Ishikawa (cell line): ENCODE measurements around the gene RBMS1.

Source experiments
- CEBPB ChIP-seq: IDR thresholded peaks from 2 replicates; pipeline ENCODE4 v1.6.1; 2012
- CREB1 ChIP-seq: IDR thresholded peaks from 2 replicates; pipeline ENCODE4 v1.6.1; 2012; ENCODE audit warnings: low read depth
- EGR1 ChIP-seq: IDR thresholded peaks from 2 replicates; pipeline ENCODE4 v1.6.1; 2012
- EP300 ChIP-seq: IDR thresholded peaks from 2 replicates; pipeline ENCODE4 v1.6.1; 2012; ENCODE audit warnings: borderline replicate concordance
- FOXM1 ChIP-seq: IDR thresholded peaks from 2 replicates; pipeline ENCODE4 v1.6.1; 2012; ENCODE audit warnings: low read depth, borderline replicate concordance
- NFIC ChIP-seq: IDR thresholded peaks from 2 replicates; pipeline ENCODE4 v1.6.1; 2012
- RAD21 ChIP-seq: IDR thresholded peaks from 2 replicates; pipeline ENCODE4 v1.6.1; 2012; ENCODE audit warnings: low read depth
- TAF1 ChIP-seq: IDR thresholded peaks from 2 replicates; pipeline ENCODE4 v1.6.1; 2012; ENCODE audit warnings: low read depth, mild to moderate bottlenecking
- TCF12 ChIP-seq: IDR thresholded peaks from 2 replicates; pipeline ENCODE4 v1.6.1; 2012; ENCODE audit warnings: low read depth
- TEAD4 ChIP-seq: IDR thresholded peaks from 2 replicates; pipeline ENCODE4 v1.6.1; 2012
- YY1 ChIP-seq: IDR thresholded peaks from 2 replicates; pipeline ENCODE4 v1.6.1; 2012; ENCODE audit warnings: low read depth
- ZBTB7A ChIP-seq: IDR thresholded peaks from 2 replicates; pipeline ENCODE4 v1.6.1; 2012; ENCODE audit warnings: low read depth
- TF ChIP-seq, protein P1 (sequence below): IDR thresholded peaks from 2 replicates; pipeline ENCODE4 v1.6.1; 2012; ENCODE audit warnings: low read depth, mild to moderate bottlenecking
- TF ChIP-seq, protein P2 (sequence below): IDR thresholded peaks from 2 replicates; pipeline ENCODE4 v1.6.1; 2012
- TF ChIP-seq, protein P3 (sequence below): IDR thresholded peaks from 2 replicates; pipeline ENCODE4 v1.6.1; 2012

The RBMS1 gene, protein sequence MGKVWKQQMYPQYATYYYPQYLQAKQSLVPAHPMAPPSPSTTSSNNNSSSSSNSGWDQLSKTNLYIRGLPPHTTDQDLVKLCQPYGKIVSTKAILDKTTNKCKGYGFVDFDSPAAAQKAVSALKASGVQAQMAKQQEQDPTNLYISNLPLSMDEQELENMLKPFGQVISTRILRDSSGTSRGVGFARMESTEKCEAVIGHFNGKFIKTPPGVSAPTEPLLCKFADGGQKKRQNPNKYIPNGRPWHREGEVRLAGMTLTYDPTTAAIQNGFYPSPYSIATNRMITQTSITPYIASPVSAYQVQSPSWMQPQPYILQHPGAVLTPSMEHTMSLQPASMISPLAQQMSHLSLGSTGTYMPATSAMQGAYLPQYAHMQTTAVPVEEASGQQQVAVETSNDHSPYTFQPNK

DNA sequence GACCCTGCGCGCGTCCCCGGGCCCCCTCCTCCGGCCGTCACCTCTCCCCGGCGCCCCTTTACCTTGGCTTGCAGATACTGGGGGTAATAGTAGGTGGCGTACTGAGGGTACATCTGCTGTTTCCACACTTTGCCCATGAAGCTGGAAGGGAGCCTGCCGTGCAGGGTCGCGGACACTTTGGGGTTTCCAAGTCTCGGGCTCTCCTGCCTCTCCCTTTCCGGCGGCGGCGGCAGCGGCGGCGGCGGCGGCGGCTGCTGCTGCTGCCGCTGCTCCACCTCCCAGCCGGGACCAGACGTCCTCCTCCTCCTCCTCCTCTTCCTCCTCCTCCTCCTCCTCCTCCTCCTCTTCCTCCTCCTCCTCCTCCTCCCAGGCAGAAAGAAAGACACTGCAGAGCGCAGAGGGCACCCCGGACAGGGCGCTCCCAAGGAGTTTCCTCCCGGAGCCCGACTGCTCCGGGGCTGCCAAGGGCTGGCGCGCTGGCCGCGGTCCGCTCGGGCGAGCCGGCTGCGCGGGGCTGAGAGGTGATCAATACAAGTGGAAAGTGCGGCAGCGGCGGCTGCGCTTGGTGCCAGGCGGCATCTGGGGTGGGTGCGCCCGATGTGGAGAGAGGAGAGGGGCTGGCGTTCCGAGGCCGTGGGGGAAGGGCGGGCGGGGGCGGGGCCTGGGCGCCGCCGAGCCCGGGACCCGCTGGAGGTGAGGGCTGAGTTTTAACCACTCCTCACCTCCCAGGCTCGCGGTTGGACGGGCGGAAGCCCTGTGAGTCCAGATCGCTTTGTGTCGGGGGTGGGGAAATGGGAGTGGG, at the start of gene RBMS1:
RBMS1 (minus strand) TSS at position 581 of the 802 bp plus-strand sequence; CDS start at position 137, 444 bp downstream.
- TF ChIP-seq RAD21, result no peak
- no peak for TF ChIP-seq EGR1
- no peak for TF ChIP-seq FOXM1
- TF ChIP-seq TCF12, result no peak
- TF ChIP-seq, protein P1, sequence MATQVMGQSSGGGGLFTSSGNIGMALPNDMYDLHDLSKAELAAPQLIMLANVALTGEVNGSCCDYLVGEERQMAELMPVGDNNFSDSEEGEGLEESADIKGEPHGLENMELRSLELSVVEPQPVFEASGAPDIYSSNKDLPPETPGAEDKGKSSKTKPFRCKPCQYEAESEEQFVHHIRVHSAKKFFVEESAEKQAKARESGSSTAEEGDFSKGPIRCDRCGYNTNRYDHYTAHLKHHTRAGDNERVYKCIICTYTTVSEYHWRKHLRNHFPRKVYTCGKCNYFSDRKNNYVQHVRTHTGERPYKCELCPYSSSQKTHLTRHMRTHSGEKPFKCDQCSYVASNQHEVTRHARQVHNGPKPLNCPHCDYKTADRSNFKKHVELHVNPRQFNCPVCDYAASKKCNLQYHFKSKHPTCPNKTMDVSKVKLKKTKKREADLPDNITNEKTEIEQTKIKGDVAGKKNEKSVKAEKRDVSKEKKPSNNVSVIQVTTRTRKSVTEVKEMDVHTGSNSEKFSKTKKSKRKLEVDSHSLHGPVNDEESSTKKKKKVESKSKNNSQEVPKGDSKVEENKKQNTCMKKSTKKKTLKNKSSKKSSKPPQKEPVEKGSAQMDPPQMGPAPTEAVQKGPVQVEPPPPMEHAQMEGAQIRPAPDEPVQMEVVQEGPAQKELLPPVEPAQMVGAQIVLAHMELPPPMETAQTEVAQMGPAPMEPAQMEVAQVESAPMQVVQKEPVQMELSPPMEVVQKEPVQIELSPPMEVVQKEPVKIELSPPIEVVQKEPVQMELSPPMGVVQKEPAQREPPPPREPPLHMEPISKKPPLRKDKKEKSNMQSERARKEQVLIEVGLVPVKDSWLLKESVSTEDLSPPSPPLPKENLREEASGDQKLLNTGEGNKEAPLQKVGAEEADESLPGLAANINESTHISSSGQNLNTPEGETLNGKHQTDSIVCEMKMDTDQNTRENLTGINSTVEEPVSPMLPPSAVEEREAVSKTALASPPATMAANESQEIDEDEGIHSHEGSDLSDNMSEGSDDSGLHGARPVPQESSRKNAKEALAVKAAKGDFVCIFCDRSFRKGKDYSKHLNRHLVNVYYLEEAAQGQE, result no peak
- TF ChIP-seq YY1, result no peak
- no peak for TF ChIP-seq CEBPB
- TF ChIP-seq, protein P2, sequence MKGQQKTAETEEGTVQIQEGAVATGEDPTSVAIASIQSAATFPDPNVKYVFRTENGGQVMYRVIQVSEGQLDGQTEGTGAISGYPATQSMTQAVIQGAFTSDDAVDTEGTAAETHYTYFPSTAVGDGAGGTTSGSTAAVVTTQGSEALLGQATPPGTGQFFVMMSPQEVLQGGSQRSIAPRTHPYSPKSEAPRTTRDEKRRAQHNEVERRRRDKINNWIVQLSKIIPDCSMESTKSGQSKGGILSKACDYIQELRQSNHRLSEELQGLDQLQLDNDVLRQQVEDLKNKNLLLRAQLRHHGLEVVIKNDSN, result no peak
- TF ChIP-seq EP300, result no peak
- TF ChIP-seq TEAD4, result no peak; the same call in 1 of the 2 replicates
- no peak for TF ChIP-seq NFIC
- no peak for TF ChIP-seq CREB1
- TF ChIP-seq ZBTB7A, result no peak
- no peak; the same call in 1 of the 2 replicates for TF ChIP-seq TAF1
- TF ChIP-seq, protein P3, sequence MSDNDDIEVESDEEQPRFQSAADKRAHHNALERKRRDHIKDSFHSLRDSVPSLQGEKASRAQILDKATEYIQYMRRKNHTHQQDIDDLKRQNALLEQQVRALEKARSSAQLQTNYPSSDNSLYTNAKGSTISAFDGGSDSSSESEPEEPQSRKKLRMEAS, result no peak

DNA sequence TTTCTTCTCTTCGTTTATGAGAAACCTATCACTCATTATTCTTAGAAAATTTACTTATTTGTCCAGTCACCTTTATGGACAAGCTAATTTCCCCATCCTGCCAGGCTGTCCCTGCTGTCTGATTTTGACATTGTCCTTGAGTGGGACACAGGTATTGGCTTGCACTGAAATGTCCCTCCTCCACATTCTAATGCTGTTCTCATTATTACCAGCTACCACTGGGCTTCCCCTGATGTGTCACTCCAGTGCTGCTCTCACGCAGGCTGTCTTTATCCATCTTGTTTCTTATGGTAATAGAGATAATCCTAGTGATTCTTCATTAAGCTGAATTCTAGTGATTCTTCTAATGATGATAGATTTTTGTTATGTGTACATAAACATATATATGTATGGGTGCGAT, 48.1 kb upstream of the RBMS1 start:
- TF ChIP-seq, protein P3, result no peak
- TF ChIP-seq TCF12 (no peak), FOXM1 (no peak), TAF1 (no peak), TEAD4 (no peak), EGR1 (no peak), NFIC (no peak), CREB1 (no peak), CEBPB (no peak), RAD21 (no peak), EP300 (no peak), ZBTB7A (no peak), YY1 (no peak)
- TF ChIP-seq, protein P1, result no peak
- TF ChIP-seq, protein P2, result no peak

DNA sequence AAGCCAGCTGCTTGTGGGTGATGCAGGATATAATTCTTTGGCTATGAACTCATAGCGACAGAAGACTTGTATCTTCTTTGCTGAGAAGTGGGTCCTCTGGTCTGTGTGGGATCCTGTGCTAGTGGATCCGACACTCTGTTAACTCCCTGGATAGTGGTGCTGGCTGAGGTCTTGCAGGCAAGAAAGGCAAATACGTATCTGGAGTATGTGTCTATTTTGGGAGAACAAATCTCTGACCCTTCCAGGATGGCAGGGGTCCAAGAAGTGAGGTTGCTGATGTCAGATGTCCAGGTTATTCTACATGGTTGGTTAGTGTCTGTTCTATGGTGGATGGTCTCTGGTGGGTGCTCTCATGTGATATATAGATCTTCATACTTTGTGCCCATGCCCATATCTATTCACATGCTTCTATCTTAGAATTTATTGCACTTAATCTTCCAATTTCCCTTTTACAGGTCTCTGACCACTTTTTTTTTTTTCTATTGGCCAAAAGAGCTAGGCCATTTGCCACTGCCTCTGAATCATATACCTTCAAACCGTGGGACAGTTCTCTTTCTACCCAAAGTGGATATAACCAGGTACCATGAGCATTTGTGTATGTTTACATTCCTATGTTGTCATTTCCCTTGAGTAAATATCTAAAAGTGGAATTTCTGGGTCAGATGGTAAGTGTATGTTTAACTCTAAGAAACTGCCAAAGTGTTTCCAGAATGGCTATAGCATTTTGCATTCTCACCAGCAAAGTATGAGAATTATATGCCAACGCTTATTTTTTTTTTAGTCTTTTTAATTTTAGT, 45.1 kb upstream of the RBMS1 start:
- TF ChIP-seq FOXM1, result no peak

DNA sequence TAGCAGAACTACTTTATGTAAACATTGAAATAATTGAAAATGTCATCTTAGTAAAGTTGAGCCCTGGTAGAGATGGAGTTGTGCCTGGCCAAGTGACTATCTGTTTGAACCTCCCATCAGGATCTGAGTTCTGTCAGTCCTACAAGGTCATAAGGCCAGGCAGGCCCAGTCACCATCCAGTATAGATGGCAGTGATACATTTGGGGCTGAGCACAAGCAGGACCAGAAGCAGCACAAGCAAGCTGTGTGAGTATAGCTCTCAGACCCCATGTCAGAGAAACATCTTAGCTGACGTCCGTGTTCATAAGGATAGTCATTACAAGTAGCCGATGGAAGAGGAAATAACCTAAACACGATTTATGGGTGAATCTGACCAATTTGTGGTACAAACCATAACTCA, 44.5 kb upstream of the RBMS1 start:
- TF ChIP-seq TCF12 (no peak), NFIC (no peak), TEAD4 (no peak), ZBTB7A (no peak), RAD21 (no peak), EP300 (no peak), YY1 (no peak), EGR1 (no peak), CEBPB (no peak), FOXM1 (no peak), TAF1 (no peak)
- TF ChIP-seq, protein P1, result no peak
- TF ChIP-seq, protein P2, result no peak
